H1 (cell line): ENCODE measurements around the gene SLC20A1. TPM values are rescaled to one million over a fixed set of nuclear protein-coding genes. Genes with fewer than 3 reads are reported as not detected.

Source experiments
- CTCF ChIA-PET: fragments of 300-600 bp; sonication (Branson Sonifier 250); formaldehyde crosslinking; loops from one replicate; lab custom pipeline; 2021; ENCODE audit not compliant: partially characterized antibody; lab: Charles Lee
- POLR2A ChIA-PET: fragments of 300-600 bp; sonication (Branson Sonifier 250); formaldehyde crosslinking; loops from one replicate; lab custom pipeline; 2021; ENCODE audit warnings: inconsistent platforms; ENCODE audit not compliant: partially characterized antibody; lab: Charles Lee
- DNase-seq, 2 experiments: peaks; one replicate each; pipeline versions ENCODE4 v3.0.0 to v3.0.0-alpha.2; 2010 to 2022; ENCODE audit warnings: low spot score in 2 of 2, low read depth in 1 of 2, mixed read lengths in 1 of 2
- FAIRE-seq: peaks from 2 replicates; lab custom pipeline; 2011; peaks lifted over from hg19 to GRCh38; lab: Jason Lieb, UNC
- H2AFZ ChIP-seq: 2 replicates; pipeline ENCODE4 v1.8.1; 2012; ENCODE audit warnings: low read length, inconsistent platforms
- H2AK5ac ChIP-seq: 2 replicates; pipeline ENCODE4 v1.6.1; 2013; ENCODE audit warnings: low read depth, low read length
- H2BK120ac ChIP-seq: replicated peaks from 2 replicates; pipeline ENCODE3; 2013; ENCODE audit warnings: low read depth, low read length, inconsistent platforms
- H2BK12ac ChIP-seq: 2 replicates; pipeline ENCODE4 v1.6.1; 2013; ENCODE audit warnings: low read depth, low read length
- H2BK15ac ChIP-seq: 2 replicates; pipeline ENCODE4 v1.6.1; 2013; ENCODE audit warnings: low read length
- H2BK20ac ChIP-seq: 2 replicates; pipeline ENCODE4 v1.6.1; 2013; ENCODE audit warnings: low read length
- H2BK5ac ChIP-seq: 2 replicates; pipeline ENCODE4 v1.6.1; 2013; ENCODE audit warnings: low read depth, low read length
- H3K14ac ChIP-seq: 2 replicates; pipeline ENCODE4 v1.6.1; 2013; ENCODE audit warnings: inconsistent platforms; ENCODE audit not compliant: insufficient read length
- H3K18ac ChIP-seq: 2 replicates; pipeline ENCODE4 v1.6.1; 2013; ENCODE audit warnings: low read length; ENCODE audit errors: extremely low read depth
- H3K23ac ChIP-seq: 2 replicates; pipeline ENCODE4 v1.6.1; 2013; ENCODE audit warnings: inconsistent platforms; ENCODE audit not compliant: insufficient read length
- H3K23me2 ChIP-seq: 2 replicates; pipeline ENCODE4 v1.6.1; 2013; ENCODE audit warnings: low read depth, low read length
- H3K27ac ChIP-seq: 2 replicates; pipeline ENCODE4 v1.6.1; 2011; ENCODE audit warnings: low read depth, low read length, inconsistent platforms
- H3K27me3 ChIP-seq, 4 experiments: replicated peaks in 1 of 4; 1 replicate in 1 of 4; 2 replicates in 3 of 4; pipeline versions ENCODE4 v1.6.1 to v1.8.1; 2011 to 2013; ENCODE audit warnings: low read length in 3 of 4, mild to moderate bottlenecking in 3 of 4, inconsistent platforms in 2 of 4, mixed read lengths in 2 of 4, moderate library complexity in 1 of 4; ENCODE audit not compliant: control insufficient read depth in 3 of 4, insufficient read depth in 3 of 4; ENCODE audit errors: extremely low read depth in 1 of 4
- H3K36me3 ChIP-seq, 4 experiments: 2 replicates each; pipeline versions ENCODE4 v1.6.1 to v1.8.1; 2011 to 2013; ENCODE audit warnings: mild to moderate bottlenecking in 4 of 4, low read length in 3 of 4, moderate library complexity in 2 of 4, control low read depth in 1 of 4, inconsistent platforms in 1 of 4; ENCODE audit not compliant: insufficient read depth in 4 of 4, control insufficient read depth in 2 of 4
- H3K4ac ChIP-seq: replicated peaks from 2 replicates; pipeline ENCODE3; 2013; ENCODE audit warnings: low read length, low read depth, mixed read lengths, inconsistent platforms; ENCODE audit not compliant: insufficient read length
- H3K4me1 ChIP-seq, 4 experiments: replicated peaks in 1 of 4; 1 replicate in 1 of 4; 2 replicates in 3 of 4; pipeline versions ENCODE4 v1.6.1 to v1.8.1; 2011 to 2013; ENCODE audit warnings: low read length in 3 of 4, inconsistent platforms in 2 of 4, mixed read lengths in 1 of 4; ENCODE audit not compliant: insufficient read depth in 4 of 4, control insufficient read depth in 3 of 4
- H3K4me2 ChIP-seq, 2 experiments: 2 replicates each; pipeline versions ENCODE4 v1.6.1 to v1.8.1; 2011 to 2013; ENCODE audit warnings: low read depth in 2 of 2, low read length in 2 of 2, control low read depth in 1 of 2, inconsistent platforms in 1 of 2, mild to moderate bottlenecking in 1 of 2; ENCODE audit not compliant: insufficient read depth in 1 of 2
- H3K4me3 ChIP-seq, 4 experiments: fragments of 200-600, 300-600 bp in 1 of 4; sonication (generic), shearing (Covaris generic), sonication (Bioruptor Twin) in 1 of 4; 2 replicates each; pipeline versions ENCODE4 v1.5.1 to v1.8.1; 2011 to 2016; ENCODE audit warnings: low read length in 4 of 4, low read depth in 3 of 4, control low read depth in 2 of 4, inconsistent platforms in 2 of 4, mild to moderate bottlenecking in 2 of 4, mixed read lengths in 1 of 4, moderate library complexity in 1 of 4; ENCODE audit not compliant: insufficient read depth in 2 of 4; ENCODE audit errors: extremely low read depth in 1 of 4
- H3K56ac ChIP-seq: replicated peaks from 2 replicates; pipeline ENCODE3; 2013; ENCODE audit warnings: low read depth, mild to moderate bottlenecking, mixed read lengths, low read length, inconsistent platforms; ENCODE audit not compliant: insufficient read length
- H3K79me1 ChIP-seq: 2 replicates; pipeline ENCODE4 v1.6.1; 2013; ENCODE audit warnings: low read depth, low read length, control low read depth
- H3K79me2 ChIP-seq, 2 experiments: 2 replicates each; pipeline versions ENCODE4 v1.6.1 to v1.8.1; 2012 to 2013; ENCODE audit warnings: low read length in 2 of 2, mild to moderate bottlenecking in 2 of 2, inconsistent platforms in 1 of 2; ENCODE audit not compliant: insufficient read depth in 2 of 2, control insufficient read depth in 1 of 2
- H3K9ac ChIP-seq, 4 experiments: replicated peaks in 1 of 4; 1 replicate in 1 of 4; 2 replicates in 3 of 4; pipeline versions ENCODE4 v1.6.1 to v1.8.1; 2011 to 2013; ENCODE audit warnings: low read depth in 3 of 4, low read length in 3 of 4, control low read depth in 2 of 4, mild to moderate bottlenecking in 2 of 4, moderate library complexity in 2 of 4, inconsistent platforms in 1 of 4; ENCODE audit errors: extremely low read depth in 1 of 4
- H3K9me3 ChIP-seq, 2 experiments: 2 replicates each; pipeline versions ENCODE4 v1.6.1 to v1.8.1; 2012 to 2013; ENCODE audit warnings: mild to moderate bottlenecking in 2 of 2, moderate library complexity in 2 of 2, control low read depth in 1 of 2, inconsistent platforms in 1 of 2, low read depth in 1 of 2, low read length in 1 of 2, mixed read lengths in 1 of 2; ENCODE audit not compliant: insufficient read depth in 2 of 2
- H4K20me1 ChIP-seq, 2 experiments: replicated peaks in 1 of 2; 2 replicates each; pipeline versions ENCODE3 to v1.8.1; 2011 to 2013; ENCODE audit warnings: inconsistent platforms in 2 of 2, low read length in 2 of 2, mild to moderate bottlenecking in 1 of 2; ENCODE audit not compliant: insufficient read depth in 2 of 2, control insufficient read depth in 1 of 2
- H4K5ac ChIP-seq: 2 replicates; pipeline ENCODE4 v1.6.1; 2013; ENCODE audit warnings: low read length, low read depth, mixed read lengths, inconsistent platforms; ENCODE audit not compliant: insufficient read length
- H4K8ac ChIP-seq: 2 replicates; pipeline ENCODE4 v1.8.0; 2013; ENCODE audit warnings: mild to moderate bottlenecking, moderate library complexity, low read length, inconsistent platforms; ENCODE audit not compliant: insufficient read depth; ENCODE audit errors: extremely low read depth
- H4K91ac ChIP-seq: replicated peaks from 2 replicates; pipeline ENCODE3; 2013; ENCODE audit warnings: low read length, mixed read lengths, inconsistent platforms; ENCODE audit not compliant: insufficient read length
- HDAC6 ChIP-seq: IDR thresholded peaks from one replicate; pipeline ENCODE4 v1.7.1; 2012; ENCODE audit warnings: low read depth, mild to moderate bottlenecking, inconsistent platforms, low read length, moderate library complexity
- MAX ChIP-seq: IDR thresholded peaks from 2 replicates; pipeline ENCODE4 v1.6.1; 2012; ENCODE audit warnings: inconsistent platforms
- RAD21 ChIP-seq, 2 experiments: IDR thresholded peaks in 1 of 2; conservative IDR thresholded peaks in 1 of 2; 2 replicates each; pipeline ENCODE4 v1.6.1; 2011; ENCODE audit warnings: low read depth in 2 of 2, low read length in 2 of 2, improper control_type of control experiment in 1 of 2, inconsistent platforms in 1 of 2, mild to moderate bottlenecking in 1 of 2, moderate library complexity in 1 of 2
- SIN3A ChIP-seq, 2 experiments: IDR thresholded peaks in 1 of 2; conservative IDR thresholded peaks in 1 of 2; 2 replicates each; pipeline ENCODE4 v1.6.1; 2011 to 2012; ENCODE audit warnings: low read length in 2 of 2, improper control_type of control experiment in 1 of 2, low read depth in 1 of 2, mild to moderate bottlenecking in 1 of 2
- SP2 ChIP-seq: IDR thresholded peaks from 2 replicates; pipeline ENCODE4 v1.6.1; 2012; ENCODE audit warnings: mild to moderate bottlenecking, low read length, inconsistent platforms
- TCF12 ChIP-seq: IDR thresholded peaks from 2 replicates; pipeline ENCODE4 v1.6.1; 2011; ENCODE audit warnings: low read depth, mild to moderate bottlenecking, low read length
- WGBS, 2 experiments: shearing (Covaris generic) in 1 of 2; methylation state at CpG; one replicate each; pipeline versions ENCODE4 v1.1.6 to v1.1.7; 2013 to 2015; ENCODE audit warnings: low lambda C conversion rate in 2 of 2, mixed read lengths in 2 of 2, inconsistent platforms in 1 of 2, low coverage in 1 of 2, missing lambda C conversion rate in 1 of 2; ENCODE audit not compliant: insufficient replicate concordance in 2 of 2, insufficient coverage in 1 of 2, insufficient read length in 1 of 2; ENCODE audit errors: extremely low coverage in 1 of 2, missing lambda C conversion rate in 1 of 2; 5-methylcytosine and 5-hydroxymethylcytosine counted together
- polyA plus RNA-seq, 7 experiments: library from polyadenylated mRNA; depleted of rRNA in 3 of 7; stranded (reverse) in 5 of 7; unstranded in 2 of 7; fragments of >200 nt in 5 of 7; fragments of 200-250 nt in 2 of 7; gene quantifications; 1 replicate in 5 of 7; 2 replicates in 1 of 7; 4 replicates in 1 of 7; pipeline versions ENCODE4 v1.2.1 to v1.2.3, GENCODE V29; 2011 to 2013; ENCODE audit warnings: missing spikeins in 2 of 7, mixed read lengths in 2 of 7
- total RNA-seq: library from RNA; stranded (reverse); fragmentation: NEBNext Ultra II Directional; extraction: Animal tissue kit (Norgen Biotek cat#: 25700); gene quantifications from 2 replicates; pipeline ENCODE4 v1.2.1, GENCODE V29; 2021
- TF ChIP-seq, protein P1 (sequence below): IDR thresholded peaks from 2 replicates; pipeline ENCODE4 v1.6.1; 2012; ENCODE audit warnings: low read length, inconsistent platforms
- TF ChIP-seq, protein P2 (sequence below), 3 experiments: IDR thresholded peaks; 1 replicate in 2 of 3; 2 replicates in 1 of 3; pipeline versions ENCODE4 v1.5.1 to v1.6.1; 2011; ENCODE audit warnings: low read length in 3 of 3, mild to moderate bottlenecking in 3 of 3, inconsistent platforms in 2 of 3, low read depth in 1 of 3, moderate library complexity in 1 of 3; ENCODE audit not compliant: insufficient read depth in 1 of 3; ENCODE audit errors: control extremely low read depth in 1 of 3

Gene SLC20A1
- total and polyA plus RNA-seq, 2 of the 8 experiments (the other 6 are each of a cell fraction or from before 2014, with no cell fraction given) = 42.6 to 105 TPM

- H2BK20ac ChIP-seq = no peak overlapping the region
- no peak overlapping the region for H2BK15ac ChIP-seq
- H4K20me1 ChIP-seq = no peaks in the 10 kb centered on the region
- H3K14ac ChIP-seq = no peak overlapping the region
- H2BK120ac ChIP-seq = no peak overlapping the region
- no peak overlapping the region for H3K56ac ChIP-seq
- H3K4ac ChIP-seq = no peak overlapping the region
- H3K27me3 ChIP-seq = no peaks in the 10 kb centered on the region
- H2BK5ac ChIP-seq = no peak overlapping the region
- FAIRE-seq (no peak), DNase-seq (no peak)
- no peak overlapping the region for H4K8ac ChIP-seq
- no peaks in the 10 kb centered on the region for H3K9me3 ChIP-seq
- no peak overlapping the region for H3K23ac ChIP-seq
- WGBS, 2 experiments = 92% methylated on average over 4 of the region's 4 CpGs; no CpG with 5 or more reads in 1 of the 2 experiments
- CTCF ChIA-PET = interaction anchor here (0.7 to 3.1 kb wide), 9 partner anchors 9 to 86 kb away, joined by 3 to 26 read pairs (median 5); no protein-coding TSS in a partner anchor
- H2AFZ ChIP-seq = no peak overlapping the region
- no peaks in the 10 kb centered on the region for H3K23me2 ChIP-seq
- H3K9ac ChIP-seq = no peak overlapping the region
- POLR2A ChIA-PET = interaction anchor here (0.8 to 1.1 kb wide), 2 partner anchors 10 to 32 kb away, joined by 3 read pairs; no protein-coding TSS in a partner anchor
- no peak overlapping the region for H4K91ac ChIP-seq
- no peak overlapping the region for H3K4me3 ChIP-seq
- H3K79me2 ChIP-seq = no peaks in the 10 kb centered on the region
- no peaks in the 10 kb centered on the region for H3K4me1 ChIP-seq
- no peaks in the 10 kb centered on the region for H3K36me3 ChIP-seq
- no peaks in the 10 kb centered on the region for H3K79me1 ChIP-seq
- H4K5ac ChIP-seq = no peak overlapping the region
- no peak overlapping the region for H3K27ac ChIP-seq
- H2BK12ac ChIP-seq = no peak overlapping the region
- no peak overlapping the region for H3K18ac ChIP-seq
- no peak overlapping the region for H3K4me2 ChIP-seq
- no peak overlapping the region for H2AK5ac ChIP-seq
- no peak for TF ChIP-seq TCF12
- no peak for TF ChIP-seq HDAC6
- TF ChIP-seq, protein P1, sequence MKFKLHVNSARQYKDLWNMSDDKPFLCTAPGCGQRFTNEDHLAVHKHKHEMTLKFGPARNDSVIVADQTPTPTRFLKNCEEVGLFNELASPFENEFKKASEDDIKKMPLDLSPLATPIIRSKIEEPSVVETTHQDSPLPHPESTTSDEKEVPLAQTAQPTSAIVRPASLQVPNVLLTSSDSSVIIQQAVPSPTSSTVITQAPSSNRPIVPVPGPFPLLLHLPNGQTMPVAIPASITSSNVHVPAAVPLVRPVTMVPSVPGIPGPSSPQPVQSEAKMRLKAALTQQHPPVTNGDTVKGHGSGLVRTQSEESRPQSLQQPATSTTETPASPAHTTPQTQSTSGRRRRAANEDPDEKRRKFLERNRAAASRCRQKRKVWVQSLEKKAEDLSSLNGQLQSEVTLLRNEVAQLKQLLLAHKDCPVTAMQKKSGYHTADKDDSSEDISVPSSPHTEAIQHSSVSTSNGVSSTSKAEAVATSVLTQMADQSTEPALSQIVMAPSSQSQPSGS = no peak
- no peak for TF ChIP-seq SP2
- TF ChIP-seq RAD21 (IDR thresholded peaks at IDR 0.05 in 1 of 2, conservative IDR thresholded peaks at IDR 0.05 in 1 of 2; ENCODE audit: low read depth in 2 of 2, low read length in 2 of 2) = no peak
- TF ChIP-seq SIN3A (conservative IDR thresholded peaks at IDR 0.05 in 1 of 2, IDR thresholded peaks at IDR 0.05 in 1 of 2; ENCODE audit: low read depth in 1 of 2, low read length in 2 of 2) = no peak
- TF ChIP-seq, protein P2, sequence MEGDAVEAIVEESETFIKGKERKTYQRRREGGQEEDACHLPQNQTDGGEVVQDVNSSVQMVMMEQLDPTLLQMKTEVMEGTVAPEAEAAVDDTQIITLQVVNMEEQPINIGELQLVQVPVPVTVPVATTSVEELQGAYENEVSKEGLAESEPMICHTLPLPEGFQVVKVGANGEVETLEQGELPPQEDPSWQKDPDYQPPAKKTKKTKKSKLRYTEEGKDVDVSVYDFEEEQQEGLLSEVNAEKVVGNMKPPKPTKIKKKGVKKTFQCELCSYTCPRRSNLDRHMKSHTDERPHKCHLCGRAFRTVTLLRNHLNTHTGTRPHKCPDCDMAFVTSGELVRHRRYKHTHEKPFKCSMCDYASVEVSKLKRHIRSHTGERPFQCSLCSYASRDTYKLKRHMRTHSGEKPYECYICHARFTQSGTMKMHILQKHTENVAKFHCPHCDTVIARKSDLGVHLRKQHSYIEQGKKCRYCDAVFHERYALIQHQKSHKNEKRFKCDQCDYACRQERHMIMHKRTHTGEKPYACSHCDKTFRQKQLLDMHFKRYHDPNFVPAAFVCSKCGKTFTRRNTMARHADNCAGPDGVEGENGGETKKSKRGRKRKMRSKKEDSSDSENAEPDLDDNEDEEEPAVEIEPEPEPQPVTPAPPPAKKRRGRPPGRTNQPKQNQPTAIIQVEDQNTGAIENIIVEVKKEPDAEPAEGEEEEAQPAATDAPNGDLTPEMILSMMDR (IDR thresholded peaks at IDR 0.05; ENCODE audit: control extremely low read depth in 1 of 3, insufficient read depth in 1 of 3, low read depth in 1 of 3, low read length in 3 of 3) = no peak
- no peak for TF ChIP-seq MAX
Measured at GRCh38 chr2:112685271-112685884, 39.6 kb downstream of the SLC20A1 start.
